GM12891 (cell line): ENCODE measurements around the gene GAA.

Experiments used
- DNase-seq: peaks from one replicate; pipeline ENCODE4 v3.0.0; 2011; ENCODE audit warnings: low spot score; ENCODE audit not compliant: insufficient read length
- FAIRE-seq: peaks from 2 replicates; lab custom pipeline; 2011; peaks lifted over from hg19 to GRCh38; lab: Jason Lieb, UNC
- PAX5 ChIP-seq: IDR thresholded peaks from 2 replicates; pipeline ENCODE4 v1.6.1; 2011; ENCODE audit warnings: low read length, moderate library complexity, mild to moderate bottlenecking; ENCODE audit not compliant: insufficient read depth, severe bottlenecking
- POLR2A ChIP-seq: IDR thresholded peaks from 2 replicates; pipeline ENCODE4 v1.6.1; 2011; ENCODE audit warnings: low read depth, low read length, control low read depth
- POLR2AphosphoS5 ChIP-seq: IDR thresholded peaks from 2 replicates; pipeline ENCODE4 v1.6.1; 2011; ENCODE audit warnings: low read depth, low read length, control low read depth
- POU2F2 ChIP-seq: IDR thresholded peaks from 2 replicates; pipeline ENCODE4 v1.6.1; 2011; ENCODE audit warnings: low read depth, mild to moderate bottlenecking, control low read depth, low read length, moderate library complexity
- SPI1 ChIP-seq: IDR thresholded peaks from 2 replicates; pipeline ENCODE4 v1.6.1; 2011; ENCODE audit warnings: low read depth, low read length, control low read depth
- TAF1 ChIP-seq: IDR thresholded peaks from 2 replicates; pipeline ENCODE4 v1.6.1; 2011; ENCODE audit warnings: low read depth, low read length, control low read depth

The GAA gene

DNA sequence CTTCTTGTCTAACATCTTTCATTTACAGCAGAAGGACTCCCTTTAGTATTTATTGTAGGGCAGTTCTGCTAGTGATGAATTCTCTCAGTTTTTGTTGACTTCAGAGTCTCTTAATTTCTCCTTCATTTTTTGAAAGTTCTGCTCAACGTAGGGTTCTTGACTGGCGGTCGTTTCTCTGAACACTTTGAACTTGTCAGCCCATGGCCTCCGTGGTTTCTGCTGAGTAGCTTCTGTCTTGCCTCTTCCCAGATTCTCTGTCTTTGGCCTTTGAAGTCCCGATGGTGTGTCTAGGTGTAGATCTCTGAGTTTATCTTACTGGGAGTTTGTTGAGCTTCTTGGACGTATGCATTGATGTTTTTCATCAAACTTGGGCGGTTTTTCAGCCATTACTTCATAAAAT lies 13.4 kb downstream of the GAA start:
- no peak for DNase-seq
- no peak for TF ChIP-seq TAF1
- no peak for FAIRE-seq

DNA sequence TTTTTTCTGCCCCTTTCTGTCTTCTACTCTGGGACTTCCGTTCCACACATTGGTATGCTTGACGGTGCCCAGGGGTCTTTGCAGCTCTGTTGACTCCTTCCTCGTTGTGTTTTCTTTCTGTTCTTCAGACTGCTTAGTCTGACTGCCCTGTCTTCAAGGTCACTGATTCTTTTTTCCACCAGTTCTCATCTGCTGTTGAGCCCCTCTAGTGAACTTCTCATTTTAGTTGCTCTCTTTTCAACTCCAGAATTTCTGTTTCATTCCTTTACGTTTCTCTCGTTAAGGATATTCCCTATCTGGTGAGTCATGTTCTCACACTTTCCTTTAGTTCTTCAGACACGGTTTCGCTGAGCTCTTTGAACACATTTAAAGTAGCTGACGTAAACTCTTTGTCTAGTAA lies 13.8 kb downstream of the GAA start:
- TF ChIP-seq POLR2A (no peak), POLR2AphosphoS5 (no peak), SPI1 (no peak), PAX5 (no peak), POU2F2 (no peak), TAF1 (no peak)
- no peak for DNase-seq
- FAIRE-seq = no peak

DNA sequence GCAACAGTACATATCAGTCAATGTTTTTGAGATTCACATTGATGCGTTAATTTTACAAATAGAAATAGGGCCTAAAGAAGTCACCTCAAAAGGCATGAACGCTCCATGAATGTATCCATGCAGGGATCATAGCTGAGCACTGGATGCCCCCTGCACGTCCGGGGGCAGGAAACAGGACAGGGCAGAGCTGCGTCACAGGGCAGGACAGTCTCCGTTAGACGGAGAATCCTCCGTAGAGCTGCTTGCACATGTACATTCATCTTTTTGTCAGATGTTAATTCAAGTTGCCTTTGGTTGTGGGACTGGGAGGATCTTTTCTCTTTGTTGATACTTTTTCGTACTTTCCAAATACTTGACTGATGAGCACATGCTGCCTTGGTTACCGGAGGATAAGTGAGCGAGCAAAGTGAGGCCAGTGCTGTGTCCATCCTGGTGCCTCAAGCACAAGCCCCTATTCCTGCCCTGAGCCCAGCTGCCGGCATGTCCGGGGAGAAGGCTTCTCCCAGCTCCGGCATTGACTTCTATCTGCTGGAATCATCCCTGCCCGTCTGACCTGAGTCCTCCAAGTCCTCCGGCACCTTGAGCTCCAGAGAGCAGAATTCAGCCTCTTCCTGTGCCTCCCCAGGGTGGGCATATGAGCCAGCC lies 15.0 kb downstream of the GAA start:
- TF ChIP-seq SPI1 = no peak
- TF ChIP-seq POLR2AphosphoS5 = no peak
- no peak for TF ChIP-seq TAF1
- no peak for TF ChIP-seq PAX5
- TF ChIP-seq POU2F2 = no peak
- TF ChIP-seq POLR2A = no peak
- no peak for DNase-seq
- peak; percentile 35 for FAIRE-seq

DNA sequence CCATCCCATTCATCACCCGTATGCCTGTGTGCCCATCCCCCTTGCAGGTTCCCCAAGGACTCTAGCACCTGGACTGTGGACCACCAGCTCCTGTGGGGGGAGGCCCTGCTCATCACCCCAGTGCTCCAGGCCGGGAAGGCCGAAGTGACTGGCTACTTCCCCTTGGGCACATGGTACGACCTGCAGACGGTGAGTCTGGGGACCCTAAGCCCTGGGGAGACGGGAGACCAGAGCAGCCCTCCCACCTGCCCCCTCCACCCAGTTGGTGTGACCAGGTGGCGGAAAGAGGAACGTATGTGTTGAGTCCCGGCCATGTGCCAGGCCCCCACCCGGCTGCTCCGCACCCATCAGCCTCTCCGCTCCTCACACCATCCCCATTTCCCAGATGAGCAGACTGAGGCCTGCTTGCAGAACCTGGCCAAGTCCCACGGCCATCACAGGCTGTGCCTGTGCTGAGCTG lies 15.6 kb downstream of the GAA start:
- no peak for FAIRE-seq

DNA sequence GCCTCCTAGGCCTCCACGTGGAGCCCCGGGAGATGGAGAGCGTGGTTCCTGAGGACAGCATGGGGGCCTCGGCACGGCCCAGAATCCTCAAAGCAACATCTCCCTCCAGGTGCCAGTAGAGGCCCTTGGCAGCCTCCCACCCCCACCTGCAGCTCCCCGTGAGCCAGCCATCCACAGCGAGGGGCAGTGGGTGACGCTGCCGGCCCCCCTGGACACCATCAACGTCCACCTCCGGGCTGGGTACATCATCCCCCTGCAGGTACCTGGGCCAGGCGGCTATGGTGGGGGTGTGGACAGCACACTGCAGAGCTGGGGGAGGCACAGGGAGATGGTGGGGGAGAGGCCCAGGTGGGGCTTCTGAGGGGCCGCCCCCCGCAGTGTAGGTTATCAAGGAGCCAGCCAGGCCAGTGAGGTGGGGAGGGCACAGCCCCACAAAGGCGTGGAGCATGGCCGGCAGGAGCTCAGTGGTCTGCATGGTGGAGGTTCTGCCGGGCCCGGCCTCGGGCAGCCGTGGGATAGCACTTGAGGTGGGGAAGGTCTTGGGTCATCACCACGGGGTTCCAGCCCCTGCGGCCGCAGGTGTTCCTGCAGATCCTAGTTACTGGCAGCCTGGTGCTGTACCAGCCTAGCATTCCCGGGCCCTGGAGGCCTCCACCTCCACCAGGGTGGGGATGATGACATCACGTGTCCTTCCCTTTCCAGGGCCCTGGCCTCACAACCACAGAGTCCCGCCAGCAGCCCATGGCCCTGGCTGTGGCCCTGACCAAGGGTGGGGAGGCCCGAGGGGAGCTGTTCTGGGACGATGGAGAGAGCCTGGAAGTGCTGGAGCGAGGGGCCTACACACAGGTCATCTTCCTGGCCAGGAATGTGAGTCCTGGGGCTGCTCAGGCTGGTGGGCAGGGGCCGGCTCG lies 16.4 kb downstream of the GAA start:
- no peak for TF ChIP-seq POLR2AphosphoS5
- TF ChIP-seq PAX5 = no peak
- TF ChIP-seq POU2F2 = no peak
- no peak for TF ChIP-seq TAF1
- no peak for TF ChIP-seq SPI1
- TF ChIP-seq POLR2A = no peak
- no peak for DNase-seq
- FAIRE-seq = no peak

More for the DNA sequence above, 15.6 kb downstream of the GAA start:
- TF ChIP-seq TAF1 (no peak), PAX5 (no peak), POU2F2 (no peak), SPI1 (no peak), POLR2AphosphoS5 (no peak), POLR2A (no peak)
- no peak for DNase-seq

DNA sequence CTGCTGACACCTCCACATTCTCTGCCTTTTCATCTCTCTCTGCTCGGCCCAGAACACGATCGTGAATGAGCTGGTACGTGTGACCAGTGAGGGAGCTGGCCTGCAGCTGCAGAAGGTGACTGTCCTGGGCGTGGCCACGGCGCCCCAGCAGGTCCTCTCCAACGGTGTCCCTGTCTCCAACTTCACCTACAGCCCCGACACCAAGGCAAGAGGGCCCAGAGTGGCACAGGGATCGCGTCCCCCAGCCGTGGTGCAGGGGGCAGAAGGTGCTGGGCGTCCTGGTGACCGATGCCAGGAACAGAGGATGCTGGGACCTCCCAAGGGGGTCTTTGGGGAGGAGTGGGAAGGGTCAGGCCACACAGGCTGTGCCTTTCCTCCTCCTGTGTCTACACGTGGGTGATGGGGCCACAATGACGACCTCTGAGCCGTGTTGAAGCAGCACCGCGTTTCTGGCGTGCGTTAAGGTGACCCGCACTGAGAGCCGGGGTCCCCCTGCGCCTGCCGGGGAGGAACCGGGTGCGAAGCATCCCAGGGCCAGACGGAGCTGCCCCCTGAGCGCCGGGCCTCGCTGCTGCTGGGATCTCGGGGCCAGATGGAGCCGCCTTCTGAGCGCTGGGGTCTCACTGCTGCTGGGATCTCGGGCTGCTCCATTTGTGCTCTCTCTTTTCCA lies 17.4 kb downstream of the GAA start:
- no peak for DNase-seq
- TF ChIP-seq SPI1 (no peak), POLR2A (no peak), PAX5 (no peak), POU2F2 (no peak), TAF1 (no peak), POLR2AphosphoS5 (no peak)
- no peak for FAIRE-seq

DNA sequence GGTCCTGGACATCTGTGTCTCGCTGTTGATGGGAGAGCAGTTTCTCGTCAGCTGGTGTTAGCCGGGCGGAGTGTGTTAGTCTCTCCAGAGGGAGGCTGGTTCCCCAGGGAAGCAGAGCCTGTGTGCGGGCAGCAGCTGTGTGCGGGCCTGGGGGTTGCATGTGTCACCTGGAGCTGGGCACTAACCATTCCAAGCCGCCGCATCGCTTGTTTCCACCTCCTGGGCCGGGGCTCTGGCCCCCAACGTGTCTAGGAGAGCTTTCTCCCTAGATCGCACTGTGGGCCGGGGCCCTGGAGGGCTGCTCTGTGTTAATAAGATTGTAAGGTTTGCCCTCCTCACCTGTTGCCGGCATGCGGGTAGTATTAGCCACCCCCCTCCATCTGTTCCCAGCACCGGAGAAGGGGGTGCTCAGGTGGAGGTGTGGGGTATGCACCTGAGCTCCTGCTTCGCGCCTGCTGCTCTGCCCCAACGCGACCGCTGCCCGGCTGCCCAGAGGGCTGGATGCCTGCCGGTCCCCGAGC lies 17.9 kb downstream of the GAA start:
- TF ChIP-seq SPI1 (no peak), POLR2A (no peak), TAF1 (no peak), POU2F2 (no peak), POLR2AphosphoS5 (no peak), PAX5 (no peak)
- DNase-seq (no peak), FAIRE-seq (no peak)

DNA sequence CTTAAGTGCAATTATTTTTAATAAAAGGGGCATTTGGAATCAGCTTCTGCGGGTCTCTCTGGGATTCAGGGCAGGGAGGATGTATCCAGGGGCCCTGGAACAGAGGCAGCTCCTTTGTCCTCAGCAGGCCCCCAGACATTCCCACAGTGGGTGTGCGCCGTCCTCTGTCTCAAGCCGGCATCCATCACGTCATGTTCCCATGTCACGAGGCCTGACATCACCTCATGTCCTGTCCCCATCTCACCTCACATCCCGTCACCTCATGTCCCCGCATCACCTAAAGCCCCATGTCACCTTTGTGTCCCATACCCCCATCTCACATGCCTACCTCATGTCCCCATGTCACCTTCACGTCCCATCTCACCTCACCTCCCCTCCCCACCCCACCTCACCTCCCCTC lies 18.5 kb downstream of the GAA start:
- FAIRE-seq (no peak), DNase-seq (no peak)
- TF ChIP-seq TAF1 (no peak), PAX5 (no peak), POLR2AphosphoS5 (no peak), SPI1 (no peak), POU2F2 (no peak), POLR2A (no peak)

DNA sequence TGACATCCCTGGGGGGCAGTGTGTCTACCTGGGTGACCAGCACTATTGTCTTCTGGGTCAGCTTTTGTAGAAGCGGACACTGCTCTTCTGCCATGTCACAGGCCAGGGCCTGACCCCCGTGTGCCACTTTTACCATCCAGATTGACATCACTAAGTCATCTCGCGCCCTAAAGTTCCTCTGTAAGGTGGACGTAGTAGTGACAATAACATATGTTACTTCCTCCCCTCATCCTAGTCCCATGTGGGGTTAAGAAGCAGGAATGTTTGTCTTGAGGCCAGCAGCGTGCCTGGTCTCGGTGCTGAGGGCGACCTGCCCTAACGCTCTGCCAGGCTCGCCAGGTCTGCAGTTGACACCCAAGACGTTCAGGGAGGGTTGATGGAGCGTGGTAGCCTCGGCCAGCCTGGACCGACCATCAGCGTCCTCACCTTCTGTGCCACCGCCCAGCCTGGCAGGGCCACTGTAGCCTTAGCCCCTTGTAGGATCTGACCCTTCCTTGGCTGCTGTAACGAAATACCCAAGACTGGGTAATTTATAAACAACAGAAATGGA lies 20.7 kb downstream of the GAA start:
- DNase-seq (no peak), FAIRE-seq (no peak)
- no peak for TF ChIP-seq POU2F2
- no peak for TF ChIP-seq TAF1
- no peak for TF ChIP-seq PAX5
- TF ChIP-seq POLR2AphosphoS5 = no peak
- no peak for TF ChIP-seq POLR2A
- no peak for TF ChIP-seq SPI1
